Measurements from ENCODE around the gene CALU. TPM values are rescaled to one million over a fixed set of nuclear protein-coding genes. Genes with fewer than 3 reads are reported as not detected.
A peak's percentile ranks its signal among the peaks of the same experiment; 100 is the strongest.

The CALU gene
- total and polyA plus RNA-seq, 10 of the 15 experiments (the other 5 are each of a cell fraction or from before 2014, with no cell fraction given), result 31.2 to 75.6 (median 42.1) TPM

DNA sequence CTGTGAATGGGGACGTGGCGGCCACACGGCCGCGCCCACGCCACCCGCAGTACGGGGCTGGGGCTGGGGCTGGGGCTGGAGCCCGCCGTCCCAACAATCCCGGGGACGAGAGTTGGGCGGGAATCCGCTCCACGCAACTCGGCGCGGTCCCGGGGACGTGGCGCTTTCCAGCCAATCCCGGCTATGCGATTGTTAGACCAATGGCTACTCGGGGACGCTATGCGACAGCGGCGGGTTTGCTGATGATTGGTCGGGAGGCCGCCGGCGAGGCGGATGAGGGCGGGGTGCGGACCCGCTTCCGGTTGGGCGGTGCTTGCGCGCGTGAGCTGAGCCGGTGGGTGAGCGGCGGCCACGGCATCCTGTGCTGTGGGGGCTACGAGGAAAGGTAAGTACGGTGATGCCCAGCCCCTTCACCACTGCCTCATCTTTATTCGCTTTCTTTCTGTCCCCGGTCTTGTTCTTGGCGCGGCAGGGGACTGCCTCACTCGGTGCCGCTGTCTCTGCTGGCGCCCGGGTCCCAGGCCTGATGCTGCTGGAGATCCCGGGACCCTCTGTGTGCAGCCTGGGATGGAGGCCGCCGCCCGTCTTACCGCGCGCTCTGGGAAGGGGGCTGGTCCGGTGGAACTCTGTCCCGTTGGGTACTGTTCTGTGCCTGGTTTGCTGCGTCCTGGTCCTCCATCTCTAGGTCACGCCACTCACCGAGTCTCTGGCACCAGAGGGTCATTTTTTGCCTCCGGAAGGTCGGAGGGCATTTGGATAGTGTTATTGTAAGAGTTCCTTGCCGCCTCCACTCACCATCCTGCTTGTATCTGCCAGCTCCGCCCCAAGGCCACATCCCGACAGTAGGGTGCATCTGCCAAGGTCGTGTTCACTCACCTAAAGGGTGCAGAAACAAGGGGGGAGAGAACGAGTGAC is at the start of gene CALU (continued):
- TF ChIP-seq ATF7 (IDR thresholded peaks at IDR 0.05; ENCODE audit: low read depth) (no peak), EGR1 (IDR thresholded peaks at IDR 0.05; ENCODE audit: borderline replicate concordance in 1 of 2, low read depth in 2 of 2, low read length in 2 of 2) (no peak), NBN (IDR thresholded peaks at IDR 0.05) (peak; percentile 53; the same call in 1 of the 2 replicates), IKZF2 (IDR thresholded peaks at IDR 0.05) (no peak; a peak in 1 of 4 replicates), ETV6 (conservative IDR thresholded peaks at IDR 0.05 in 1 of 2, IDR thresholded peaks at IDR 0.05 in 1 of 2; ENCODE audit: borderline replicate concordance in 1 of 2, low read depth in 1 of 2) (no peak), RCOR1 (conservative IDR thresholded peaks at IDR 0.05; ENCODE audit: low read depth, low read length) (no peak), SMAD1 (IDR thresholded peaks at IDR 0.05; ENCODE audit: low read depth, partially characterized antibody) (peak; percentile 22), HDAC2 (IDR thresholded peaks at IDR 0.05) (no peak), ZNF207 (IDR thresholded peaks at IDR 0.05; ENCODE audit: borderline replicate concordance) (no peak), TCF7 (IDR thresholded peaks at IDR 0.05; ENCODE audit: borderline replicate concordance) (no peak), SIX5 (IDR thresholded peaks at IDR 0.05; ENCODE audit: low read depth, low read length, severe bottlenecking) (no peak), CREB1 (IDR thresholded peaks at IDR 0.05; ENCODE audit: low read depth) (peak; percentile 92), MTA2 (IDR thresholded peaks at IDR 0.05; ENCODE audit: low read depth) (no peak), PML (IDR thresholded peaks at IDR 0.05; ENCODE audit: low read length) (no peak), ASH2L (IDR thresholded peaks at IDR 0.05; ENCODE audit: borderline replicate concordance, low read depth) (no peak), HCFC1 (IDR thresholded peaks at IDR 0.05; ENCODE audit: low read length) (0 out of 2 replicates have a peak, but pooled peaks have one; percentile 13), RB1 (IDR thresholded peaks at IDR 0.05; ENCODE audit: borderline replicate concordance) (no peak; the same call in 1 of the 2 replicates), IRF4 (IDR thresholded peaks at IDR 0.05; ENCODE audit: low read depth, low read length) (no peak), FOXK2 (IDR thresholded peaks at IDR 0.05) (no peak), NR2F1 (conservative IDR thresholded peaks at IDR 0.05) (peak; percentile 51), IKZF1 (conservative IDR thresholded peaks at IDR 0.05) (peak; percentile 63)
- TF ChIP-seq, protein P1, sequence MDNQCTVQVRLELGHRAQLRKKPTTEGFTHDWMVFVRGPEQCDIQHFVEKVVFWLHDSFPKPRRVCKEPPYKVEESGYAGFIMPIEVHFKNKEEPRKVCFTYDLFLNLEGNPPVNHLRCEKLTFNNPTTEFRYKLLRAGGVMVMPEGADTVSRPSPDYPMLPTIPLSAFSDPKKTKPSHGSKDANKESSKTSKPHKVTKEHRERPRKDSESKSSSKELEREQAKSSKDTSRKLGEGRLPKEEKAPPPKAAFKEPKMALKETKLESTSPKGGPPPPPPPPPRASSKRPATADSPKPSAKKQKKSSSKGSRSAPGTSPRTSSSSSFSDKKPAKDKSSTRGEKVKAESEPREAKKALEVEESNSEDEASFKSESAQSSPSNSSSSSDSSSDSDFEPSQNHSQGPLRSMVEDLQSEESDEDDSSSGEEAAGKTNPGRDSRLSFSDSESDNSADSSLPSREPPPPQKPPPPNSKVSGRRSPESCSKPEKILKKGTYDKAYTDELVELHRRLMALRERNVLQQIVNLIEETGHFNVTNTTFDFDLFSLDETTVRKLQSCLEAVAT (IDR thresholded peaks at IDR 0.05), result peak; percentile 53; the same call in 1 of the 2 replicates
- TF ChIP-seq, protein P2, sequence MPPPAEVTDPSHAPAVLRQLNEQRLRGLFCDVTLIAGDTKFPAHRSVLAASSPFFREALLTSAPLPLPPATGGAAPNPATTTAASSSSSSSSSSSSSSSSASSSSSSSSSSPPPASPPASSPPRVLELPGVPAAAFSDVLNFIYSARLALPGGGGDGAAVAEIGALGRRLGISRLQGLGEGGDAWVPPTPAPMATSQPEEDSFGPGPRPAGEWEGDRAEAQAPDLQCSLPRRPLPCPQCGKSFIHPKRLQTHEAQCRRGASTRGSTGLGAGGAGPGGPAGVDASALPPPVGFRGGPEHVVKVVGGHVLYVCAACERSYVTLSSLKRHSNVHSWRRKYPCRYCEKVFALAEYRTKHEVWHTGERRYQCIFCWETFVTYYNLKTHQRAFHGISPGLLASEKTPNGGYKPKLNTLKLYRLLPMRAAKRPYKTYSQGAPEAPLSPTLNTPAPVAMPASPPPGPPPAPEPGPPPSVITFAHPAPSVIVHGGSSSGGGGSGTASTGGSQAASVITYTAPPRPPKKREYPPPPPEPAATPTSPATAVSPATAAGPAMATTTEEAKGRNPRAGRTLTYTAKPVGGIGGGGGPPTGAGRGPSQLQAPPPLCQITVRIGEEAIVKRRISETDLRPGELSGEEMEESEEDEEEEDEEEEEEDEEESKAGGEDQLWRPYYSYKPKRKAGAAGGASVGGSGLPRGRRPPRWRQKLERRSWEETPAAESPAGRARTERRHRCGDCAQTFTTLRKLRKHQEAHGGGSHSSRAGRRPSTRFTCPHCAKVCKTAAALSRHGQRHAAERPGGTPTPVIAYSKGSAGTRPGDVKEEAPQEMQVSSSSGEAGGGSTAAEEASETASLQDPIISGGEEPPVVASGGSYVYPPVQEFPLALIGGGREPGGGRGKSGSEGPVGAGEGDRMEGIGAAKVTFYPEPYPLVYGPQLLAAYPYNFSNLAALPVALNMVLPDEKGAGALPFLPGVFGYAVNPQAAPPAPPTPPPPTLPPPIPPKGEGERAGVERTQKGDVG (CRISPR knock-in tag; IDR thresholded peaks at IDR 0.05), result no peak
- TF ChIP-seq, protein P3, sequence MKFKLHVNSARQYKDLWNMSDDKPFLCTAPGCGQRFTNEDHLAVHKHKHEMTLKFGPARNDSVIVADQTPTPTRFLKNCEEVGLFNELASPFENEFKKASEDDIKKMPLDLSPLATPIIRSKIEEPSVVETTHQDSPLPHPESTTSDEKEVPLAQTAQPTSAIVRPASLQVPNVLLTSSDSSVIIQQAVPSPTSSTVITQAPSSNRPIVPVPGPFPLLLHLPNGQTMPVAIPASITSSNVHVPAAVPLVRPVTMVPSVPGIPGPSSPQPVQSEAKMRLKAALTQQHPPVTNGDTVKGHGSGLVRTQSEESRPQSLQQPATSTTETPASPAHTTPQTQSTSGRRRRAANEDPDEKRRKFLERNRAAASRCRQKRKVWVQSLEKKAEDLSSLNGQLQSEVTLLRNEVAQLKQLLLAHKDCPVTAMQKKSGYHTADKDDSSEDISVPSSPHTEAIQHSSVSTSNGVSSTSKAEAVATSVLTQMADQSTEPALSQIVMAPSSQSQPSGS (IDR thresholded peaks at IDR 0.05; ENCODE audit: low read length), result no peak
- TF ChIP-seq, protein P4, sequence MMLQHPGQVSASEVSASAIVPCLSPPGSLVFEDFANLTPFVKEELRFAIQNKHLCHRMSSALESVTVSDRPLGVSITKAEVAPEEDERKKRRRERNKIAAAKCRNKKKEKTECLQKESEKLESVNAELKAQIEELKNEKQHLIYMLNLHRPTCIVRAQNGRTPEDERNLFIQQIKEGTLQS (IDR thresholded peaks at IDR 0.05; ENCODE audit: borderline replicate concordance, extremely low read depth, low read depth, low read length), result no peak
